Measurements from ENCODE around the gene TUBGCP6. TPM values are rescaled to one million over a fixed set of nuclear protein-coding genes. Genes with fewer than 3 reads are reported as not detected.
A peak's percentile ranks its signal among the peaks of the same experiment; 100 is the strongest.

TUBGCP6 gene
- total RNA-seq, 1 donor from 2014 or later: 16.9 TPM

GRCh38 chr22:50293441-50294318 lies 48.9 kb upstream of the TUBGCP6 start:
- Mint-ChIP-seq H3K27ac (no peak overlapping the region), H3K4me1 (peaks cover 30% of the 10 kb centered on the region), H3K4me3 (no peak overlapping the region), H3K9me3 (no peaks in the 10 kb centered on the region), H3K27me3 (ENCODE audit: insufficient read depth, low read depth) (peaks cover 7% of the 10 kb centered on the region), H3K36me3 (peaks cover 2% of the 10 kb centered on the region)
- TF ChIP-seq, protein P1, sequence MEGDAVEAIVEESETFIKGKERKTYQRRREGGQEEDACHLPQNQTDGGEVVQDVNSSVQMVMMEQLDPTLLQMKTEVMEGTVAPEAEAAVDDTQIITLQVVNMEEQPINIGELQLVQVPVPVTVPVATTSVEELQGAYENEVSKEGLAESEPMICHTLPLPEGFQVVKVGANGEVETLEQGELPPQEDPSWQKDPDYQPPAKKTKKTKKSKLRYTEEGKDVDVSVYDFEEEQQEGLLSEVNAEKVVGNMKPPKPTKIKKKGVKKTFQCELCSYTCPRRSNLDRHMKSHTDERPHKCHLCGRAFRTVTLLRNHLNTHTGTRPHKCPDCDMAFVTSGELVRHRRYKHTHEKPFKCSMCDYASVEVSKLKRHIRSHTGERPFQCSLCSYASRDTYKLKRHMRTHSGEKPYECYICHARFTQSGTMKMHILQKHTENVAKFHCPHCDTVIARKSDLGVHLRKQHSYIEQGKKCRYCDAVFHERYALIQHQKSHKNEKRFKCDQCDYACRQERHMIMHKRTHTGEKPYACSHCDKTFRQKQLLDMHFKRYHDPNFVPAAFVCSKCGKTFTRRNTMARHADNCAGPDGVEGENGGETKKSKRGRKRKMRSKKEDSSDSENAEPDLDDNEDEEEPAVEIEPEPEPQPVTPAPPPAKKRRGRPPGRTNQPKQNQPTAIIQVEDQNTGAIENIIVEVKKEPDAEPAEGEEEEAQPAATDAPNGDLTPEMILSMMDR (IDR thresholded peaks at IDR 0.05): no peak
- TF ChIP-seq EZH2phosphoT487 (IDR thresholded peaks at IDR 0.05): no peak
- no peak for TF ChIP-seq EZH2 (IDR thresholded peaks at IDR 0.05)
- Histone ChIP-seq H3K4me1 (peaks cover 24% of the 10 kb centered on the region), H3K9me3 (ENCODE audit: low read depth) (no peaks in the 10 kb centered on the region), H4K20me1 (ENCODE audit: low read depth) (peaks cover 92% of the 10 kb centered on the region), H3K4me2 (peak overlapping the region; percentile 73), H3F3A (ENCODE audit: low read depth) (peaks cover 17% of the 10 kb centered on the region), H3K79me2 (ENCODE audit: low read depth) (peaks cover 67% of the 10 kb centered on the region), H3K4me3 (peak overlapping the region; percentile 27), H3K36me3 (no peaks in the 10 kb centered on the region), H3K27ac (peak overlapping the region; percentile 87), H2AFZ (replicated peaks) (no peak overlapping the region), H3K27me3 (no peaks in the 10 kb centered on the region), H3K9ac (peak overlapping the region; percentile 2)
- DNase-seq (ENCODE audit: low spot score): peak; percentile 94

- Mint-ChIP-seq H3K27ac (peak overlapping the region; percentile 53), H3K9me3 (no peaks in the 10 kb centered on the region), H3K27me3 (ENCODE audit: insufficient read depth, low read depth) (peaks cover 5% of the 10 kb centered on the region), H3K4me1 (peaks cover 25% of the 10 kb centered on the region), H3K36me3 (peaks cover 3% of the 10 kb centered on the region), H3K4me3 (peak overlapping the region; percentile 70)
- Histone ChIP-seq H3K4me3 (peak overlapping the region; percentile 27), H4K20me1 (ENCODE audit: low read depth) (peaks cover 87% of the 10 kb centered on the region), H2AFZ (replicated peaks) (no peak overlapping the region), H3K27me3 (no peaks in the 10 kb centered on the region), H3K36me3 (no peaks in the 10 kb centered on the region), H3K4me2 (peak overlapping the region; percentile 73), H3K9ac (peak overlapping the region; percentile 2), H3F3A (ENCODE audit: low read depth) (peaks cover 17% of the 10 kb centered on the region), H3K27ac (peak overlapping the region; percentile 24), H3K9me3 (ENCODE audit: low read depth) (no peaks in the 10 kb centered on the region), H3K4me1 (peaks cover 23% of the 10 kb centered on the region), H3K79me2 (ENCODE audit: low read depth) (peaks cover 59% of the 10 kb centered on the region)
- TF ChIP-seq, protein P1 (IDR thresholded peaks at IDR 0.05): no peak
- no peak for TF ChIP-seq EZH2 (IDR thresholded peaks at IDR 0.05)
- no peak for DNase-seq (ENCODE audit: low spot score)
Observed at GRCh38 chr22:50292643-50293440, 48.0 kb upstream of the TUBGCP6 start.

DNA sequence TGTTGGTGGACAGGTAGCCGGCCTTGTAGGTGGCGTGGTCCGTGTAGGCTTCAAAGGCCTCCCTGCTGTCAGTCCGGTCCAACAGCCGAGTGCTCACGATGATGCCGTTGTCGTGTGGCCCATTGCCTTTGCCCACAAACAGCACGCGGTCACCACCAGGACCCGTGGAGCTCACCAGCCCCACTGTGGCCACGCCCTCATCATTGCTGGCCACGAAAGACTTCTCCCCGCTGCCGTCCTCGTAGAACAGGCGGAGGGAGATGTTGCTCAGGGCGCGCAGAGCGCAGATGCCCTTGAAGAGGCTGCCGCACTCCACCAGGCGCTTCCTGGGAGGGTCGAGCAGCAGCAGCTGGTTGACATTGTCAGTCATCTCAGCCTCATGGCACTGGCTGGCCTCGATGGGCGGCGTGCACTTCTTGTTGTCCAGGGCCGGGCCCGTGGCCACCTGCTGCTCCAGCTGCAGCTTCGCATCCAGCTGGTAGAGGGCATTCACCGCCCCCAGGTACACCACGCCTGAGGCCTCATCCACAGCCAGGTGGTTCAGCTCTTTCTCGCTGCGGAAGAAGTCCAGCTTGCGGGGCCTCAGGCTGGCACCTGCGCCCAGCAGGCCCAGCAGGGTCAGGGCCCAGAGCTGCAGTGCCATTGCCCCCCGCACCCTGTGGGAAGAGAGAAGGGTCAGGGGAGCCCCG lies 45.3 kb upstream of the TUBGCP6 start:
- no peak overlapping the region for H3K4me2 ChIP-seq
- H3K4me3 ChIP-seq: no peak overlapping the region
- TF ChIP-seq, protein P1 (IDR thresholded peaks at IDR 0.05): no peak
- TF ChIP-seq EZH2phosphoT487 (IDR thresholded peaks at IDR 0.05): no peak
- TF ChIP-seq EZH2 (IDR thresholded peaks at IDR 0.05): no peak
- H3K4me1 ChIP-seq: peaks cover 23% of the 10 kb centered on the region
- peaks cover 72% of the 10 kb centered on the region for H4K20me1 ChIP-seq (ENCODE audit: low read depth)
- no peaks in the 10 kb centered on the region for H3K27me3 ChIP-seq
- no peak overlapping the region for H2AFZ ChIP-seq (replicated peaks)
- no peak overlapping the region for H3K4me3 Mint-ChIP-seq
- H3K9me3 ChIP-seq (ENCODE audit: low read depth): no peaks in the 10 kb centered on the region
- no peak overlapping the region for H3K9ac ChIP-seq
- H3K79me2 ChIP-seq (ENCODE audit: low read depth): peaks cover 34% of the 10 kb centered on the region
- H3K27me3 Mint-ChIP-seq (ENCODE audit: insufficient read depth, low read depth): peaks cover 3% of the 10 kb centered on the region
- peaks cover 14% of the 10 kb centered on the region for H3K4me1 Mint-ChIP-seq
- DNase-seq (ENCODE audit: low spot score): no peak
- peaks cover 2% of the 10 kb centered on the region for H3K36me3 Mint-ChIP-seq
- peaks cover 12% of the 10 kb centered on the region for H3F3A ChIP-seq (ENCODE audit: low read depth)
- H3K36me3 ChIP-seq: no peaks in the 10 kb centered on the region
- no peaks in the 10 kb centered on the region for H3K9me3 Mint-ChIP-seq
- no peak overlapping the region for H3K27ac Mint-ChIP-seq
- H3K27ac ChIP-seq: no peak overlapping the region

All from neural progenitor cell (in vitro differentiated cells).